Smooth muscle cell (in vitro differentiated cells): Measurements from ENCODE around the gene SLC49A3. TPM values are rescaled to one million over a fixed set of nuclear protein-coding genes. Genes with fewer than 3 reads are reported as not detected.
A peak's percentile ranks its signal among the peaks of the same experiment; 100 is the strongest.

Experiments used
- DNase-seq: peaks from one replicate; lab custom pipeline; 2025; ENCODE audit not compliant: unreplicated experiment; lab: John Stamatoyannopoulos, UW
- H2AFZ ChIP-seq: fragments of 200-600 bp; sonication (generic); 2 replicates; pipeline ENCODE4 v1.6.0; 2016; ENCODE audit warnings: antibody characterized with exemption, low read depth, mild to moderate bottlenecking
- H3F3A ChIP-seq: fragments of 200-600 bp; sonication (generic); 2 replicates; pipeline ENCODE4 v1.6.0; 2017; ENCODE audit warnings: antibody characterized with exemption, low read depth
- H3K27ac ChIP-seq: fragments of 200-600 bp; sonication (generic); 2 replicates; pipeline ENCODE4 v1.5.1; 2016; ENCODE audit warnings: low read depth, mild to moderate bottlenecking
- H3K27me3 ChIP-seq: fragments of 200-600 bp; sonication (generic); 2 replicates; pipeline ENCODE4 v1.6.1; 2016; ENCODE audit warnings: low read depth, mild to moderate bottlenecking
- H3K36me3 ChIP-seq: fragments of 200-600 bp; sonication (generic); 2 replicates; pipeline ENCODE4 v1.5.1; 2016; ENCODE audit warnings: low read depth
- H3K4me1 ChIP-seq: fragments of 200-600 bp; sonication (generic); 2 replicates; pipeline ENCODE4 v1.5.1; 2016; ENCODE audit warnings: low read depth
- H3K4me2 ChIP-seq: fragments of 200-600 bp; sonication (generic); 2 replicates; pipeline ENCODE4 v1.6.0; 2016; ENCODE audit warnings: mild to moderate bottlenecking
- H3K4me3 ChIP-seq: fragments of 200-600 bp; sonication (generic); 2 replicates; pipeline ENCODE4 v1.5.1; 2016; ENCODE audit warnings: mild to moderate bottlenecking
- H3K79me2 ChIP-seq: fragments of 200-600 bp; sonication (generic); 2 replicates; pipeline ENCODE4 v1.6.0; 2016; ENCODE audit warnings: low read depth, mild to moderate bottlenecking
- H3K9ac ChIP-seq: fragments of 200-600 bp; sonication (generic); 2 replicates; pipeline ENCODE4 v1.6.0; 2016; ENCODE audit warnings: low read depth
- H3K9me3 ChIP-seq: fragments of 200-600 bp; sonication (generic); replicated peaks from 2 replicates; pipeline ENCODE4 v1.5.1; 2016; ENCODE audit warnings: low read depth
- H4K20me1 ChIP-seq: fragments of 200-600 bp; sonication (generic); 2 replicates; pipeline ENCODE4 v1.6.0; 2016; ENCODE audit warnings: low read depth
- WGBS: methylation state at CpG from one replicate; pipeline ENCODE4 v1.1.7; 2016; ENCODE audit warnings: low lambda C conversion rate; 5-methylcytosine and 5-hydroxymethylcytosine counted together
- polyA plus RNA-seq: library from polyadenylated mRNA; unstranded; fragments of >200 nt; fragmentation: Nextera tagmentation; extraction: Ambion mirVana; gene quantifications from 2 replicates; pipeline ENCODE4 v1.2.1, GENCODE V29; 2016
- total RNA-seq: library from RNA; depleted of rRNA; stranded (reverse); fragments of >200 nt; gene quantifications from 2 replicates; pipeline ENCODE4 v1.2.3, GENCODE V29; 2014
- TF ChIP-seq, protein P1 (sequence below): fragments of 200-600 bp; sonication (generic); IDR thresholded peaks from 2 replicates; pipeline ENCODE4 v1.5.1; 2017; ENCODE audit warnings: borderline replicate concordance, mild to moderate bottlenecking, antibody characterized with exemption; ENCODE audit not compliant: insufficient read depth, poor library complexity, severe bottlenecking

SLC49A3 gene
- total and polyA plus RNA-seq, 2 experiments from 2014 or later, result 26.4 to 40.2 TPM

DNA sequence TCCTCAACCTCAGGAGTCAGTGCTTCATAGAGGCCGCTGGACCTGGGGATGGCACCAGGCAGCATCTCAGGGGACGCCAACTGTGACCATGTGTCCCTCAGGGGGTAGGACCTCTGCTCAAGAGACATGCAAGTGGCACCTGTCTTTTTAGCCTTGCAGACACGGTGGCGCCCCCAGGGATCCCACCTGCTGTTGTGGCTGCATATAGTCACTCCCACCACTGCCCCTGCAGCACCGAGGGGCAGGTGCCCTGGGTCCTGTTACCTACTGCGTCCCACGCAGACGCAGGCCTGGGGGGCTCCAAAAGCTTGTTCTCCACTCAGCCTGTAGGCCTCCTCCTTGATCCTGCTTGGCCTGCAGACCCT is 12.1 kb downstream of the SLC49A3 start:
- no peak for DNase-seq
- H2AFZ ChIP-seq, result no peak overlapping the region
- H3F3A ChIP-seq, result no peaks in the 10 kb centered on the region
- H3K4me1 ChIP-seq, result peaks cover 20% of the 10 kb centered on the region
- TF ChIP-seq, protein P1, sequence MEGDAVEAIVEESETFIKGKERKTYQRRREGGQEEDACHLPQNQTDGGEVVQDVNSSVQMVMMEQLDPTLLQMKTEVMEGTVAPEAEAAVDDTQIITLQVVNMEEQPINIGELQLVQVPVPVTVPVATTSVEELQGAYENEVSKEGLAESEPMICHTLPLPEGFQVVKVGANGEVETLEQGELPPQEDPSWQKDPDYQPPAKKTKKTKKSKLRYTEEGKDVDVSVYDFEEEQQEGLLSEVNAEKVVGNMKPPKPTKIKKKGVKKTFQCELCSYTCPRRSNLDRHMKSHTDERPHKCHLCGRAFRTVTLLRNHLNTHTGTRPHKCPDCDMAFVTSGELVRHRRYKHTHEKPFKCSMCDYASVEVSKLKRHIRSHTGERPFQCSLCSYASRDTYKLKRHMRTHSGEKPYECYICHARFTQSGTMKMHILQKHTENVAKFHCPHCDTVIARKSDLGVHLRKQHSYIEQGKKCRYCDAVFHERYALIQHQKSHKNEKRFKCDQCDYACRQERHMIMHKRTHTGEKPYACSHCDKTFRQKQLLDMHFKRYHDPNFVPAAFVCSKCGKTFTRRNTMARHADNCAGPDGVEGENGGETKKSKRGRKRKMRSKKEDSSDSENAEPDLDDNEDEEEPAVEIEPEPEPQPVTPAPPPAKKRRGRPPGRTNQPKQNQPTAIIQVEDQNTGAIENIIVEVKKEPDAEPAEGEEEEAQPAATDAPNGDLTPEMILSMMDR, result no peak
- no peak overlapping the region for H3K27ac ChIP-seq
- no peak overlapping the region for H3K9ac ChIP-seq
- no peaks in the 10 kb centered on the region for H3K27me3 ChIP-seq
- H3K79me2 ChIP-seq, result peaks cover 19% of the 10 kb centered on the region
- H3K9me3 ChIP-seq, result no peaks in the 10 kb centered on the region
- WGBS, result 93% methylated on average over 8 of the region's 8 CpGs
- H4K20me1 ChIP-seq, result no peaks in the 10 kb centered on the region
- H3K4me2 ChIP-seq, result no peak overlapping the region
- no peak overlapping the region for H3K4me3 ChIP-seq
- no peaks in the 10 kb centered on the region for H3K36me3 ChIP-seq

DNA sequence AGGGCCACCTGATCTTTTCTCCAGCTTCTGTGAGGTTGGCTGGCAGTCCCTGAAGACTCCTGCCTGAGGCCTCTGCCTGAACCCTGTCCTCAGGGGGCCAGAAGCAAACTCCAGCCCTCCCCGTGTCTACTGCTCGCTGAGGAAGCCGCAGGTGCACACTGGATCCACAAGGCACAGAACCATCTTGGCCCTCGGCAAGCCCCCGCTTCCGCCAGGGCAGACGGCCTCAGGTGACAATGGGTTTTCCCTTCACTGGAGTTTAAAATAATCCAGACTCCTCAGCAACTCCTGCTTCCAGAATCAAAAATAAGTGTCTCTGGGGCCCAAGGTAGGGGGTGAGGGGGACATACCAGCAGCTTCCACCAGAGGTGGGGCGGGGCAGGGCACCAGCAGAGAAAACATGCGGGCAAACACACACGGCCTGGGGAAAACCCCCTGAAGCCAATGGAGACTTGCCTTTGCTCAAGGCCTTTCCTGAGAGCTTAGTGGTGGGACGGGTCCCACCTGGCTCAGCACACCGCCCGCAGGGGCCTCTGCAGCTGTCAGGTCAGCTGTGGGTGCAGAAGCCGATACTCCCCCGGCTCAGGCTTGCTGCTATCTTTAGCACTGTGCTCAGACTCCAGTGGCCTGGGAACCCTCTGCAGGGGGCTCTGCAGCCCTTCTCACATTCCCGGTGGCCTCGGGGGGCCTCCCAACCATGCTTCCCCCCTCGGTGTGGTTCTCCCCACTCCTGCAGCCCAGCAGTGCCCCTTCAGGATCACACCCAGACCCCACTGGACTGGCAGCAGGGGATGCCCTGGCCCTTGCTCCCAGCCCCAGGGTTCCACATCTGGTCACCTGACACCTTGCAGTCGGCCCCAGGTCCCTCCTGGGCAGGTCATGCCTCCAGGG is 12.7 kb downstream of the SLC49A3 start:
- no peak overlapping the region for H3K9ac ChIP-seq
- H4K20me1 ChIP-seq, result no peaks in the 10 kb centered on the region
- H3K4me1 ChIP-seq, result peaks cover 20% of the 10 kb centered on the region
- whole genome bisulfite sequencing, result 92% methylated on average over 19 of the region's 19 CpGs
- no peak overlapping the region for H3K27ac ChIP-seq
- no peaks in the 10 kb centered on the region for H3K9me3 ChIP-seq
- H3K79me2 ChIP-seq, result peaks cover 19% of the 10 kb centered on the region
- H3K4me2 ChIP-seq, result no peak overlapping the region
- H3K27me3 ChIP-seq, result no peaks in the 10 kb centered on the region
- TF ChIP-seq, protein P1, result no peak
- no peak overlapping the region for H3K4me3 ChIP-seq
- no peak overlapping the region for H2AFZ ChIP-seq
- H3F3A ChIP-seq, result no peaks in the 10 kb centered on the region
- no peaks in the 10 kb centered on the region for H3K36me3 ChIP-seq
- DNase-seq, result no peak

DNA sequence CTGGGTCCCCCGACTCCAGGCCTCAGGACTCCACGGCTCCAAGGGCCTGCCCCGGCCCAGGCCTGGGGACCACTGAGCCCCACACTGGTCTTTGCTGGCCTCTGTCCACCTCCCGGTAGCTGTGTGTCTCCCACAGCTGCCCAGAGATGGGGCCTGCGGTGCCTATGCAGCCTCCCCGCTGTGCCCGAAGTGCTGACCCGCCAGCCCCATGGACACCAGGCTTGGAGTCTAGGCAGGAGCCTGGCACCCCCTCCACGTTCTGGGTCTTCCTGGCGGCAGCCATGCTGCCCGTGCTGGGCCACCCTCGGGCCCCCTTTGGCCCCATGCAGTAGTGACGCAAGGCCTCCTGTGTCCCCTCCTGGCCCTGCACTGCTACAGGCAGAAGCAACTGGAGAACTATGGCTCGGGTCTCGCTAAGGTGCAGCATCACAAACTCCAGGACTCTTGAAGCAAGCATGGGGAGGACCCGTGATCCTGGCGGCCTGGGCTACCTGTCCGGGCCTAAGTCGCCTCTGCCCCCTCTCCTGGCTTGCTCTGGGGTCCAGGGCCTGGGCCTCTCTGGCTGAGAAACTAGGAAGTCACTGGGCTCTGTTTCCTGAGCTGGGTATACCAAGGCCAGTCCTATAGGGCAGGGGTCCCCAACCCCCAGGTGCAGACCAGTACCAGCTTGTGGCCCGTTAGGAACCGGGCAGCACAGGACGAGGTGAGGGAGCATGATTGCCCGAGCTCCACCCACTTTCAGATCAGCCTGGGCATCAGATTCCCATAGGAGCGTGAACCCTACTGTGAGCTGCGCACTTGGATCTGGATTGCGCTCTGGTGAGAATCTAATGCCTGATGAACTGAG is 13.7 kb downstream of the SLC49A3 start:
- 86% methylated on average over 25 of the region's 26 CpGs for WGBS

More for the DNA sequence above, 13.7 kb downstream of the SLC49A3 start:
- Histone ChIP-seq H3K9me3 (no peaks in the 10 kb centered on the region), H3K36me3 (no peaks in the 10 kb centered on the region), H3K9ac (peak overlapping the region; percentile 99), H3K4me3 (peak overlapping the region; percentile 87), H3K27ac (peak overlapping the region; percentile 94), H3K4me2 (peak overlapping the region; percentile 97), H3K4me1 (peaks cover 15% of the 10 kb centered on the region), H4K20me1 (no peaks in the 10 kb centered on the region), H3F3A (no peaks in the 10 kb centered on the region), H3K79me2 (peaks cover 19% of the 10 kb centered on the region), H3K27me3 (no peaks in the 10 kb centered on the region), H2AFZ (peak overlapping the region; percentile 35)
- no peak for DNase-seq
- TF ChIP-seq, protein P1, result no peak
